Thyroid gland (tissue), 4 donors: Measurements from ENCODE around the gene ADARB2.

Source experiments
- POLR2A ChIP-seq, 2 donors: fragments of 450-650 bp; IDR thresholded peaks; one replicate each; pipeline ENCODE4 v1.6.1; 2017; ENCODE audit warnings: antibody characterized with exemption in 2 of 2, mild to moderate bottlenecking in 2 of 2, moderate library complexity in 1 of 2
- TF ChIP-seq, protein P1 (sequence below), 6 experiments: fragments of 200-600 bp in 3 of 6; fragments of 450-650 bp in 3 of 6; sonication (generic) in 3 of 6; IDR thresholded peaks; one replicate each; pipeline ENCODE4 v1.5.1; 2016 to 2019; ENCODE audit warnings: antibody characterized with exemption in 6 of 6, mild to moderate bottlenecking in 2 of 6, inconsistent platforms in 1 of 6, moderate library complexity in 1 of 6

GRCh38 chr10:1492641-1493040 lies 244.7 kb downstream of the ADARB2 start:
- TF ChIP-seq, protein P1, sequence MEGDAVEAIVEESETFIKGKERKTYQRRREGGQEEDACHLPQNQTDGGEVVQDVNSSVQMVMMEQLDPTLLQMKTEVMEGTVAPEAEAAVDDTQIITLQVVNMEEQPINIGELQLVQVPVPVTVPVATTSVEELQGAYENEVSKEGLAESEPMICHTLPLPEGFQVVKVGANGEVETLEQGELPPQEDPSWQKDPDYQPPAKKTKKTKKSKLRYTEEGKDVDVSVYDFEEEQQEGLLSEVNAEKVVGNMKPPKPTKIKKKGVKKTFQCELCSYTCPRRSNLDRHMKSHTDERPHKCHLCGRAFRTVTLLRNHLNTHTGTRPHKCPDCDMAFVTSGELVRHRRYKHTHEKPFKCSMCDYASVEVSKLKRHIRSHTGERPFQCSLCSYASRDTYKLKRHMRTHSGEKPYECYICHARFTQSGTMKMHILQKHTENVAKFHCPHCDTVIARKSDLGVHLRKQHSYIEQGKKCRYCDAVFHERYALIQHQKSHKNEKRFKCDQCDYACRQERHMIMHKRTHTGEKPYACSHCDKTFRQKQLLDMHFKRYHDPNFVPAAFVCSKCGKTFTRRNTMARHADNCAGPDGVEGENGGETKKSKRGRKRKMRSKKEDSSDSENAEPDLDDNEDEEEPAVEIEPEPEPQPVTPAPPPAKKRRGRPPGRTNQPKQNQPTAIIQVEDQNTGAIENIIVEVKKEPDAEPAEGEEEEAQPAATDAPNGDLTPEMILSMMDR (IDR thresholded peaks at IDR 0.05), result no peak
- no peak for TF ChIP-seq POLR2A (IDR thresholded peaks at IDR 0.05)
